Measurements from ENCODE around the gene NDUFA8.

Gene NDUFA8

GRCh38 chr9:122129969-122130368 lies 29.6 kb downstream of the NDUFA8 start:
- CTCF ChIA-PET: interaction anchor here (0.8 to 10.6 kb wide), 3 partner anchors 15 to 216 kb away, joined by 3 to 243 read pairs (median 11); no protein-coding TSS in a partner anchor
- DNase-seq (ENCODE audit: extremely low spot score): no peak
- POLR2A ChIA-PET: no interaction called here
- no peak for TF ChIP-seq CTCF (IDR thresholded peaks at IDR 0.05; ENCODE audit: control extremely low read depth, extremely low read depth, low read depth, missing control alignments)

- no peak for TF ChIP-seq CTCF (IDR thresholded peaks at IDR 0.05; ENCODE audit: control extremely low read depth, extremely low read depth, low read depth, missing control alignments)
- CTCF ChIA-PET: interaction anchor here (0.8 to 10.6 kb wide), 4 partner anchors 16 to 225 kb away, joined by 3 to 243 read pairs (median 8); no protein-coding TSS in a partner anchor
- POLR2A ChIA-PET: no interaction called here
- DNase-seq (ENCODE audit: extremely low spot score): no peak
Observed at GRCh38 chr9:122128969-122129343, 30.6 kb downstream of the NDUFA8 start.

GRCh38 chr9:122128007-122128968 lies 31.3 kb downstream of the NDUFA8 start:
- ChIA-PET POLR2A (no interaction called here), CTCF (interaction anchor here (1.0 to 10.6 kb wide), 6 partner anchors 29 to 370 kb away, joined by 3 to 243 read pairs (median 4); no protein-coding TSS in a partner anchor)
- no peak for DNase-seq (ENCODE audit: extremely low spot score)
- no peak for TF ChIP-seq CTCF (IDR thresholded peaks at IDR 0.05; ENCODE audit: control extremely low read depth, extremely low read depth, low read depth, missing control alignments)

- no peak for TF ChIP-seq CTCF (IDR thresholded peaks at IDR 0.05; ENCODE audit: control extremely low read depth, extremely low read depth, low read depth, missing control alignments)
- CTCF ChIA-PET: interaction anchor here (1.0 to 10.6 kb wide), 6 partner anchors 18 to 371 kb away, joined by 3 to 243 read pairs (median 4); no protein-coding TSS in a partner anchor
- no peak for DNase-seq (ENCODE audit: extremely low spot score)
- POLR2A ChIA-PET: no interaction called here
Observed at GRCh38 chr9:122127396-122127798, 32.2 kb downstream of the NDUFA8 start.

- TF ChIP-seq CTCF (IDR thresholded peaks at IDR 0.05; ENCODE audit: control extremely low read depth, extremely low read depth, low read depth, missing control alignments): no peak
- ChIA-PET CTCF (interaction anchor here (0.7 to 10.6 kb wide), 22 partner anchors 10 to 686 kb away, joined by 3 to 243 read pairs (median 5); no protein-coding TSS in a partner anchor), POLR2A (no interaction called here)
- no peak for DNase-seq (ENCODE audit: extremely low spot score)
Observed at GRCh38 chr9:122126331-122127261, 33.0 kb downstream of the NDUFA8 start.

Data from GM10248 (cell line).